Fibroblast of mammary gland (primary cell): ENCODE measurements around the gene ZBTB21.

Source experiments
- DNase-seq: peaks from one replicate; pipeline ENCODE4 v3.0.0-alpha.2; 2010; ENCODE audit warnings: low read depth
- H3K4me3 ChIP-seq: 2 replicates; pipeline ENCODE4 v1.5.1; 2011; ENCODE audit warnings: low read depth, mild to moderate bottlenecking, low read length, moderate library complexity; ENCODE audit not compliant: control insufficient read depth
- TF ChIP-seq, protein P1 (sequence below): conservative IDR thresholded peaks from 2 replicates; pipeline ENCODE4 v1.5.1; 2011; ENCODE audit warnings: low read depth, low read length, inconsistent platforms; ENCODE audit not compliant: control insufficient read depth, insufficient read depth

Gene ZBTB21

DNA sequence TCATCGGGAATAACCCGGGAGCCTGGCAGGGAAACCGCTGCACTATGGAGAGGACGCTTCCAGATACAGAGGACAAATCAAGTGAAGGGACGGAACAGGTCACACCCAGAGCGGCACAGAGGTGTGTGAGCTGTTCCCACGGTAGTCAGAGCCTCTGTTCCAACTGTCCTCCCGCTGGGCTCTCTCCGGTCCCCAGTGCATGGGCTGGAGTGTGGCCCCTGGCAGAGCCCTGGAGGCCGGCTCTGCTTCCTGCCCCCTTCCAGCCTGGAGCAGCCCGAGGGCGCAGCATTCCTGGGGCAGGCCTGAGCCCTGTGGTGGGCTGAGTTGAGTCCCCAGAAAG lies 11.9 kb upstream of the ZBTB21 start:
- DNase-seq, result no peak
- H3K4me3 ChIP-seq, result no peak overlapping the region
- TF ChIP-seq, protein P1, sequence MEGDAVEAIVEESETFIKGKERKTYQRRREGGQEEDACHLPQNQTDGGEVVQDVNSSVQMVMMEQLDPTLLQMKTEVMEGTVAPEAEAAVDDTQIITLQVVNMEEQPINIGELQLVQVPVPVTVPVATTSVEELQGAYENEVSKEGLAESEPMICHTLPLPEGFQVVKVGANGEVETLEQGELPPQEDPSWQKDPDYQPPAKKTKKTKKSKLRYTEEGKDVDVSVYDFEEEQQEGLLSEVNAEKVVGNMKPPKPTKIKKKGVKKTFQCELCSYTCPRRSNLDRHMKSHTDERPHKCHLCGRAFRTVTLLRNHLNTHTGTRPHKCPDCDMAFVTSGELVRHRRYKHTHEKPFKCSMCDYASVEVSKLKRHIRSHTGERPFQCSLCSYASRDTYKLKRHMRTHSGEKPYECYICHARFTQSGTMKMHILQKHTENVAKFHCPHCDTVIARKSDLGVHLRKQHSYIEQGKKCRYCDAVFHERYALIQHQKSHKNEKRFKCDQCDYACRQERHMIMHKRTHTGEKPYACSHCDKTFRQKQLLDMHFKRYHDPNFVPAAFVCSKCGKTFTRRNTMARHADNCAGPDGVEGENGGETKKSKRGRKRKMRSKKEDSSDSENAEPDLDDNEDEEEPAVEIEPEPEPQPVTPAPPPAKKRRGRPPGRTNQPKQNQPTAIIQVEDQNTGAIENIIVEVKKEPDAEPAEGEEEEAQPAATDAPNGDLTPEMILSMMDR, result no peak

DNA sequence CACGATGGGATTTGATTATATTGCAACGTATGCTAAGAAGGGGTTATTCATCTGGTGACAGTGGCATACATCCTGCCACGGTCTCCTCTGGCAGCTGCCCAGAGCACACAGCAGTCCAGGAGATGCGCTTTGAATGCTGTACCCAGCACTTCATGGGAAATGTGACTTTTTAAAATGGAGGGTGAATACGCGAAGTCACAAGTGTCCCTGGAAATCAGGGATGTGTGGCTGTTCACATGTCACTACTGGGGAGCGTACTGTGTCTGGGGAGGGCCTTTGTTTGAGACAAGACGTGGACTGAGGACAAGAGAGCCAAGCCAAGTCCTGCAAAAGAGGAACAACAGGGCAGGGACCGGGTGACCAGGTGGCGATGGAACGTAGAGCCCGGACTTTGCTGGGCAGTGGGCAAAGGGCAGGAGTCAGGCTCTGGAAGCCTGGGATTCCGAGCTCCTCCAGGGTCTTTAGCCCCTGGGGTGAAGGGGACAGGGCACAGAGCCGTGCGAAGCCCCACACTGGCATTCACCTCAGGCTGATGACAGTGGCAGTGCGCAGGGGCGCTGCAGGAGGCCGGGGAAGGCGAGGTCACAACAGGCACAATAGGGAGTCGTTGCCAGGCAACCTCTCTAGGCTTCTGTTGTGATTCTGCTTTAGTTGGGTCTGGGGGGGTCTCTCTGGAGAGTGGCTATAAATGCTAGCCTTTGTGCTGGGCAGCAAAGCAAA lies 11.4 kb upstream of the ZBTB21 start:
- H3K4me3 ChIP-seq, result no peak overlapping the region
- DNase-seq, result no peak
- TF ChIP-seq, protein P1, result no peak

DNA sequence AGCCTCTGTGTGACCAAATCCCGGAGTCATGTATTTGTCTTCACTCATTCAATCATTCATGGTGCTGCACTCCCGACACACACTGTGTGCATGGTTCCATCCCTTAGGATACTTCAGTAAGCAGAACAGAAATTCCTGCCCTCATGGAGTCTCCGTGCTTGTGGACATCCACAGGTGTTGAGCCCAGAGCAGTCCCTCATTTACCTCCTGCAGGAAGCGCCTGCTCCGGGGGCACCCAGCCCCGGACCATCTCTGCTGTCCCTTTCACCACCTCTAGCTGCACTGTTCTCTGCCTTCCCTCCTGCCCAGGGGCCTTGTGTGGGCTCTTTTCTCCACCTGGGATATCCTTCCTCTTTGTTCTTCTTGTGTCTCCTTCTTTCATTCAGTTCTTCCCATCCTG lies 9.5 kb upstream of the ZBTB21 start:
- no peak overlapping the region for H3K4me3 ChIP-seq
- no peak for DNase-seq
- TF ChIP-seq, protein P1, result no peak

DNA sequence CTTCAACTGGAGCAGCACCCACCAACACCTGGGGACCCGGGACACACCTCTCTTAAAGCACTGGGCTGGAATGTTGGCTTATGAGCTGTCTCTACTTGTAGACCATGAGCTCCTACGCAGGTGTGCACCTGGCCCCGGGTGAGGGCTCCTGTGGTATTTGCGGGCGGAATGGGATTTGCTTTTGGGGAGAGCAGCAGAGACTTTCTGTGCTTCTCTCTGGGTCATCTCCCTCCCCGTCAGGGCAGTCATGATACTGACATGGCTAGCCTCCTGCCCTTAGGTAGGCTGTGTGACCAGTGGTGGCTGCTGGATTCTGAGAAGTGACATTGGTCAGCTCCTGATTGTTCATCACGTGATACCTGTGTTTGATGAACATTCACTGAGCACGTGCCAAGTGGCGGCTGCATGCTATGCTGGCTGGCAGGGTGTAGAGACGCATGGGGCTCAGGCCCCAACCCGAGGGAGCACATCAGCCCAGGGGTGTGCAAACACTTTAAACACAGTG lies 9.0 kb upstream of the ZBTB21 start:
- TF ChIP-seq, protein P1, result no peak
- H3K4me3 ChIP-seq, result no peak overlapping the region
- no peak for DNase-seq

DNA sequence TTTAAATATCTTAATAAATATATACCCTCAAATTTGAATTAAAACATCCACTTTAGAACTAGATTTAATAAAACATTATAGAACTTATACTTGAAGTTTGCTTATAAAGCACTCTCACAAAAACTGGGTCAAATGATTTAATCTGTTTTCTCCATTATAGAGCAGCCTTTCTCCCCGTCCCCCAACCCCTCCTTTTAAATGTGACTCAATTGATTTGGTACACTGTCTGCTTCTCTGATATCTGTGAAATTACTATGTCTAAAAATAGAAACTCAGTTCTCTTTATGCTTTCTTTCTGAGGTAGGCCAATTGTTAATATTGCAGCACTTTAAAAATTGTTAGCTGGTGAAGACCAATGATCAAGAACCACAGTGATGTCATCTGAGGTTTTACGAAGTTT lies 6.9 kb upstream of the ZBTB21 start:
- H3K4me3 ChIP-seq, result no peak overlapping the region
- TF ChIP-seq, protein P1, result no peak
- DNase-seq, result no peak

DNA sequence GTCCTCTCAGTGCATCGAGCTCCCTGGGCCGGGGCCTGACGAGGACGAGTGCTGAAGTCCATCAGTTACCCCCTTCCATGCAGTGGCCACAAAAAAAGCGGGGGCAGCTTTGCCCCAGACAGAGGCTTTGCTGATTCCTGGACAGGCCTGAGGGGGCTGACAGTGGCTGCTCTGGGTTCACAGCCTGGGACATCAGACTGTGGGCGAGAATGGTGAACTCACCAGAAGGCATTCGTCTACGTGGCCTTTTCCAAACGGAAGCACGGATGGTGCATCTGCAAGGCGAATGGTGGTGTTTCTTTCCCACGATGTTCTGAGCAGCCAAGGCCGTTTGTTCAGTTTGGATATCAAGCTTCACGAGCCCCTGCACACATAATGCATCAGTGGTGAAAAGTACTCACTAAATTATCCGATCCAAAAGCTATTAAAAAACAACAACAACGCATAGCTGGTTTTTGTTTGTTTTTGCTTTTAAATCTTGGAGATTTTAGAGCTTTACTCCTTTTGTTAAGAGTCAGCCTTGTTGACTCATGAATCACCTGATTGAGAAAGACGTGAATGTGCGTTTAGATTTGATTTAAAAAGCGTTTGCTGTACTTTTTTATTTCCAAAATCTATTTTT lies 6.3 kb upstream of the ZBTB21 start:
- H3K4me3 ChIP-seq, result no peak overlapping the region
- peak; percentile 40 for DNase-seq
- TF ChIP-seq, protein P1, result no peak

DNA sequence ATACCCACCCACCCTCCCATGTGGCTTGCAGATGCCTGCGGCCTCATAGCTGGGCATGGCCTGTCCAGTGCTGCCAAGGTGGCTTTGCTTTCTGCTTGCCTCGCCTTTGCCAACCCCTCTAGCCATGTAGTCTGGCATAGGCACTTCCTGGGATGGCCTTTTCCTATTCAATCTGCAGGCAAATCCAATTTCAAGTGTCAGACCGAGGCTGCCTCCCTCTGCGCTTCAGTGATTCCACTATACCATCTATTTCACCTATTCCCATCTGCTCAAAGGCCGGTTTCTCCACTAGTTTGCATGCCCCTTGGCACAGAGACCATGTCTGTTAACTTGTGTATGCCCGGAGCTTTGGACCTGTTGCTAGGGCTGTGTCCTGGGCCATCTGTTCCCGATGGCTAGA lies 3.8 kb upstream of the ZBTB21 start:
- DNase-seq, result no peak
- TF ChIP-seq, protein P1, result no peak
- no peak overlapping the region for H3K4me3 ChIP-seq
